Parathyroid adenoma (tissue), 2 donors: Measurements from ENCODE around the gene SIX1.

Source experiments
- H2AFZ ChIP-seq: fragments of 300-600 bp; sonication (generic); one replicate; pipeline ENCODE4 v1.7.0; 2017; ENCODE audit warnings: antibody characterized with exemption, mild to moderate bottlenecking
- H3K27ac ChIP-seq: fragments of 300-600 bp; sonication (generic); one replicate; pipeline ENCODE4 v1.7.0; 2017
- H3K27me3 ChIP-seq: fragments of 300-600 bp; sonication (generic); one replicate; pipeline ENCODE4 v1.7.0; 2017; ENCODE audit warnings: low read length; ENCODE audit not compliant: control insufficient read depth, insufficient read depth
- H3K36me3 ChIP-seq: fragments of 300-600 bp; sonication (generic); one replicate; pipeline ENCODE4 v1.7.0; 2017; ENCODE audit warnings: low read length; ENCODE audit not compliant: control insufficient read depth, insufficient read depth
- H3K4me1 ChIP-seq: fragments of 300-600 bp; sonication (generic); one replicate; pipeline ENCODE4 v1.7.0; 2017; ENCODE audit warnings: control low read depth
- H3K4me2 ChIP-seq: fragments of 300-600 bp; sonication (generic); one replicate; pipeline ENCODE4 v1.7.0; 2017; ENCODE audit warnings: low read length
- H3K4me3 ChIP-seq: fragments of 300-600 bp; sonication (generic); one replicate; pipeline ENCODE4 v1.7.0; 2017; ENCODE audit warnings: low read depth, low read length
- H3K79me2 ChIP-seq: fragments of 300-600 bp; sonication (generic); one replicate; pipeline ENCODE4 v1.7.0; 2017; ENCODE audit warnings: control low read depth
- H3K9ac ChIP-seq: fragments of 300-600 bp; sonication (generic); one replicate; pipeline ENCODE4 v1.7.0; 2017; ENCODE audit warnings: mild to moderate bottlenecking
- H3K9me3 ChIP-seq: fragments of 300-600 bp; sonication (generic); one replicate; pipeline ENCODE4 v1.7.0; 2017; ENCODE audit warnings: low read length; ENCODE audit not compliant: control insufficient read depth
- TF ChIP-seq, protein P1 (sequence below): fragments of 300-600 bp; sonication (generic); IDR thresholded peaks from one replicate; pipeline ENCODE4 v1.7.0; 2017; ENCODE audit warnings: antibody characterized with exemption, mild to moderate bottlenecking
- donor health status: primary hyperparathyroidism.

The SIX1 gene

DNA sequence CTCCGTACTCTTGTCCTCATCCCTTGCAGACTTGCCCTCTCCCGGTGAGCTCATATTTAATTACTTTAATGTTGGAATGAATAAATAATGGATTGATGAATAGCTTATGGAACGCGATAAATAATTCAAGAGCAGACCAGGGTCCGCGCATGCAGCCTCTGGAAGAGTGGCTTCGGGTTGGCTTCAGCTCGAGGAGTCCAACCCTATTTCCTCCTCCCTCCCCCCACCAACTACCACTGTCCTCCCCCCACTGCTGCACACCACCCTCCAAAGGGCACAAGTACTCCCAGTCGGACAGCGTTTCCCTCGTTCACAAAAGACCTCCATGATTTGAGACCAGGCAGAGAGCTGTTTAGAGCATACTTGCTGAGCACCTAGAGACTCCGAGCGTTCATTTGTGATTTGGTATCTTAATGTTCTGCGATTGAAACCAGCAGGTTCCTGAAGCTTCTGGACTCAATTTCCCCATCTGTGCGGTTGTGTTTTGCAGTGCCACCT, 647 bp upstream of the SIX1 start:
- Histone ChIP-seq H3K36me3 (peaks cover 4% of the 10 kb centered on the region), H2AFZ (peak overlapping the region; percentile 26), H3K27me3 (no peaks in the 10 kb centered on the region), H3K9ac (peak overlapping the region; percentile 29), H3K9me3 (no peaks in the 10 kb centered on the region), H3K4me1 (peaks cover 11% of the 10 kb centered on the region), H3K4me2 (peak overlapping the region; percentile 94), H3K27ac (peak overlapping the region; percentile 96), H3K79me2 (peaks cover 45% of the 10 kb centered on the region), H3K4me3 (peak overlapping the region; percentile 87)
- TF ChIP-seq, protein P1, sequence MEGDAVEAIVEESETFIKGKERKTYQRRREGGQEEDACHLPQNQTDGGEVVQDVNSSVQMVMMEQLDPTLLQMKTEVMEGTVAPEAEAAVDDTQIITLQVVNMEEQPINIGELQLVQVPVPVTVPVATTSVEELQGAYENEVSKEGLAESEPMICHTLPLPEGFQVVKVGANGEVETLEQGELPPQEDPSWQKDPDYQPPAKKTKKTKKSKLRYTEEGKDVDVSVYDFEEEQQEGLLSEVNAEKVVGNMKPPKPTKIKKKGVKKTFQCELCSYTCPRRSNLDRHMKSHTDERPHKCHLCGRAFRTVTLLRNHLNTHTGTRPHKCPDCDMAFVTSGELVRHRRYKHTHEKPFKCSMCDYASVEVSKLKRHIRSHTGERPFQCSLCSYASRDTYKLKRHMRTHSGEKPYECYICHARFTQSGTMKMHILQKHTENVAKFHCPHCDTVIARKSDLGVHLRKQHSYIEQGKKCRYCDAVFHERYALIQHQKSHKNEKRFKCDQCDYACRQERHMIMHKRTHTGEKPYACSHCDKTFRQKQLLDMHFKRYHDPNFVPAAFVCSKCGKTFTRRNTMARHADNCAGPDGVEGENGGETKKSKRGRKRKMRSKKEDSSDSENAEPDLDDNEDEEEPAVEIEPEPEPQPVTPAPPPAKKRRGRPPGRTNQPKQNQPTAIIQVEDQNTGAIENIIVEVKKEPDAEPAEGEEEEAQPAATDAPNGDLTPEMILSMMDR, result no peak

DNA sequence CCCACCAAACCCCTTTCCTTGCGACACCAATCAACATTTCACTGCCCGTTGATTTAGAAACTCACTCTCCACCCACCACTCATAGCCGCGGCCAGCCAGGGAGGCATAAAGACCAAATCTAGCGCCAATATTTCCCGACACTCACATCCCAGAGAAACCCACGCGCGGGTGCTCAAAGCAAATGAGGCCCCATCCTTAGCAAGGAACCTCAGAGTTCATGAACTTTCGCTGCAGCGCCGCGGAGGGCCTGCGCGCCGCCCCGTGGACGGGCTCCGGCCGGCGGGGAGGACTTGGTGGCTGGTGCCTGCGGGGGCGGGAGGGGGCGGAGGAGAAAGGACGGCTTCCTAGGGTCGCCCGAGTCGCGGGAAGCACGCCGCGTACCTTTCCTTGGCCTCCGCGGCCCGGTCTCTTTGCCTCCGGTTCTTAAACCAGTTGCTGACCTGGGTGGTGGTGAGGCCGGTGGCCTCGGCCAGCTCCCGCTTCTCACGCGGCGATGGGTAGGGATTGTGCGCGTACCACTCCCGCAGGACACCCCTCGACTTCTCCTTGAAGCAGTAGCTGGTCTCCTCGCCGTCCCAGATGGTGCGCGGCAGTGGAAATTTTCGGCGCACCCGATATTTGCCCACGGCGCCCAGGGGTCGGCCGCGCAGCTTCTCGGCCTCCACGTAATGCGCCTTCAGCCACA, 886 bp downstream of the SIX1 start:
- Histone ChIP-seq H3K9ac (peak overlapping the region; percentile 97), H3K4me2 (peak overlapping the region; percentile 94), H3K36me3 (peaks cover 4% of the 10 kb centered on the region), H2AFZ (no peak overlapping the region), H3K27ac (peak overlapping the region; percentile 96), H3K27me3 (no peaks in the 10 kb centered on the region), H3K79me2 (peaks cover 60% of the 10 kb centered on the region), H3K4me3 (peak overlapping the region; percentile 87), H3K9me3 (no peaks in the 10 kb centered on the region), H3K4me1 (peaks cover 11% of the 10 kb centered on the region)
- TF ChIP-seq, protein P1, result peak; percentile 15

DNA sequence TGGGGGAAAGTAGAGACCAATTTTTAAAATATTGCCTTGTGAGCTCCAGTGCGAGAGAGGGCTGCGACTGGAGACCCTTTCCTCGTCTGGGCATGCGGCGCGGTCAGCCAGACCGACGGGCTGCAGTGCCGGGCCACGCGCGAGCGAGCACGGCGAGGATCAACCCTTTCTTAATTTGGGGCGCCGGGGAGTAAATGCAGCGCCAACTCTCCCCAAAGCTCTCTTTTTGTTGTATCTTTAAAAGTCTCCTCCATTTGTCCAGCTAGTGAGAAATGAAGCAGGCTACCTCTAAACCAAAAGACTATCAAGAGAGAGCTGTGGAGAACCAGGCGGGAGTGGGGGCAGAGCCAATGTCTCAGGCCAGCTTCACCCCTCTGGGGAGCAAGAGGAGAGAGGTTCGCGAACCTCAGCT, 1.4 kb downstream of the SIX1 start:
- H2AFZ ChIP-seq, result no peak overlapping the region
- peak overlapping the region; percentile 87 for H3K4me3 ChIP-seq
- no peaks in the 10 kb centered on the region for H3K9me3 ChIP-seq
- H3K36me3 ChIP-seq, result peaks cover 4% of the 10 kb centered on the region
- H3K4me1 ChIP-seq, result peaks cover 11% of the 10 kb centered on the region
- peak overlapping the region; percentile 97 for H3K9ac ChIP-seq
- H3K27me3 ChIP-seq, result no peaks in the 10 kb centered on the region
- TF ChIP-seq, protein P1, result no peak
- H3K4me2 ChIP-seq, result peak overlapping the region; percentile 94
- peaks cover 66% of the 10 kb centered on the region for H3K79me2 ChIP-seq
- peak overlapping the region; percentile 96 for H3K27ac ChIP-seq

DNA sequence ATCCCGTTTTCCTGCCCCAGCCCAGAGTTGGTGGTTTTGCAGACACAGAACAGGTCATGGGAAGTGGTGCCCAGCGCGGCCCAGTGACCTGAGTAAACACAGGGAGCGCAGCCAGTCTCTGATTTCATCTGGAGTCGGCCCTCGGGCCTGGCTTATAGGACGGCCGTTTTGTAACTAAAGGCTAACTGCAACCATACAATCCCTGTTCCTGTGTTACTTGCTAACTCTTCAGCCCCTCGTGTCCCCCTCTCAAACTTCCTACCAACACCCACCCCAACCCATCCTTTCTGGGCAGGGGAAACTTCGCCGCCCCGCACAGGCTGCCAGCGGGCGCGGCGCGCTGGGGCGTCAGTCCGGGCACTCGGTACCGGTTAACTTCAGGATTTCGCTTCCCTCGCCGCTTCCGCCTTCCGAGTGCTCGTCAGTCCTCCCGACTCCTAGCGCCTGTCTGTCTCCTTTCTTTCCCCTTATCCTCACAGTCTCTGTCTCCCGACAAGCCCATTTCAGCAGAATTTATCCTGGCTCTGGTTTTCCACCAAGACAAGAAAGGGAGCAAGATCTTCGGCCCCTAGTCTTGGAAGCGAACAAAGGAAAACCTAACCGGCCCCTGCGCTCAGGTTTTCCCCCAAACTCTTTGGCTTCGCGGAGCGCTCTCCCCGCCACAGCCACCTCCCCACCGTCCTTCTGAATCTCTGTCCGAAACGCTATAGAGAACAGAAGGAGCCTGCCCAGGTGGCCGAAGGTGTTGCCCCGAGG, 2.0 kb downstream of the SIX1 start:
- Histone ChIP-seq H3K9ac (peak overlapping the region; percentile 97), H3K4me1 (peaks cover 11% of the 10 kb centered on the region)

More for the DNA sequence above, 2.0 kb downstream of the SIX1 start:
- H3K79me2 ChIP-seq, result peaks cover 72% of the 10 kb centered on the region
- no peak overlapping the region for H2AFZ ChIP-seq
- TF ChIP-seq, protein P1, result no peak
- peak overlapping the region; percentile 96 for H3K27ac ChIP-seq
- peak overlapping the region; percentile 94 for H3K4me2 ChIP-seq
- H3K36me3 ChIP-seq, result peaks cover 4% of the 10 kb centered on the region
- no peaks in the 10 kb centered on the region for H3K9me3 ChIP-seq
- peak overlapping the region; percentile 87 for H3K4me3 ChIP-seq
- no peaks in the 10 kb centered on the region for H3K27me3 ChIP-seq
